HCT116 (cell line): ENCODE data around the gene IL37.

Source experiments
- CEBPB ChIP-seq: IDR thresholded peaks from 2 replicates; pipeline ENCODE4 v1.6.1; 2012; ENCODE audit warnings: low read depth
- CTCF ChIP-seq, 3 experiments: fragments of 200-600 bp in 1 of 3; sonication (generic) in 1 of 3; IDR thresholded peaks in 2 of 3; conservative IDR thresholded peaks in 1 of 3; 2 replicates each; pipeline ENCODE4 v1.5.1; 2012 to 2017; ENCODE audit warnings: low read depth in 2 of 3, low read length in 2 of 3, antibody characterized with exemption in 1 of 3, borderline replicate concordance in 1 of 3, control low read depth in 1 of 3, mild to moderate bottlenecking in 1 of 3, mixed read lengths in 1 of 3, mixed run types in 1 of 3, moderate library complexity in 1 of 3; ENCODE audit not compliant: insufficient read depth in 1 of 3
- EZH2 ChIP-seq: fragments of 200-600 bp; sonication (generic); IDR thresholded peaks from 2 replicates; pipeline ENCODE4 v1.6.1; 2017; ENCODE audit warnings: antibody characterized with exemption, mixed run types
- JUND ChIP-seq: IDR thresholded peaks from 2 replicates; pipeline ENCODE4 v1.6.1; 2012
- MAX ChIP-seq: IDR thresholded peaks from 2 replicates; pipeline ENCODE4 v1.6.1; 2012
- POLR2A ChIP-seq: IDR thresholded peaks from 2 replicates; pipeline ENCODE4 v1.7.0; 2011; ENCODE audit warnings: borderline replicate concordance; ENCODE audit not compliant: insufficient read depth, insufficient read length; ENCODE audit errors: extremely low read depth
- SRF ChIP-seq: IDR thresholded peaks from 2 replicates; pipeline ENCODE4 v1.6.1; 2012; ENCODE audit warnings: low read depth
- YY1 ChIP-seq: IDR thresholded peaks from 2 replicates; pipeline ENCODE4 v1.6.1; 2011; ENCODE audit warnings: low read length, low read depth, moderate library complexity, mild to moderate bottlenecking; ENCODE audit not compliant: insufficient replicate concordance; ENCODE audit errors: extremely low read depth
- ZBTB33 ChIP-seq: IDR thresholded peaks from 2 replicates; pipeline ENCODE4 v1.6.1; 2011; ENCODE audit warnings: mild to moderate bottlenecking, low read length, moderate library complexity; ENCODE audit not compliant: insufficient replicate concordance; ENCODE audit errors: extremely low read depth
- ZNF274 ChIP-seq: fragments of 200-500 bp; sonication (Bioruptor generic); IDR thresholded peaks from 2 replicates; pipeline ENCODE4 v1.6.1; 2014; ENCODE audit warnings: mild to moderate bottlenecking, low read depth, low read length, inconsistent platforms
- TF ChIP-seq, protein P1 (sequence below): IDR thresholded peaks from 2 replicates; pipeline ENCODE4 v1.6.1; 2012; ENCODE audit warnings: low read depth

GRCh38 chr2:112920923-112921532, 10.1 kb downstream of the IL37 start:
- no peak for TF ChIP-seq CEBPB
- no peak for TF ChIP-seq ZBTB33
- TF ChIP-seq ZNF274 = no peak
- TF ChIP-seq EZH2 = no peak
- no peak for TF ChIP-seq JUND
- TF ChIP-seq SRF = no peak
- 0 out of 6 replicates have a peak, but pooled peaks of 1 of the 3 experiments have one; percentile 3 for TF ChIP-seq CTCF (IDR thresholded peaks at IDR 0.05 in 2 of 3, conservative IDR thresholded peaks at IDR 0.05 in 1 of 3; ENCODE audit: borderline replicate concordance in 1 of 3, insufficient read depth in 1 of 3, low read depth in 2 of 3, low read length in 2 of 3)
- TF ChIP-seq, protein P1, sequence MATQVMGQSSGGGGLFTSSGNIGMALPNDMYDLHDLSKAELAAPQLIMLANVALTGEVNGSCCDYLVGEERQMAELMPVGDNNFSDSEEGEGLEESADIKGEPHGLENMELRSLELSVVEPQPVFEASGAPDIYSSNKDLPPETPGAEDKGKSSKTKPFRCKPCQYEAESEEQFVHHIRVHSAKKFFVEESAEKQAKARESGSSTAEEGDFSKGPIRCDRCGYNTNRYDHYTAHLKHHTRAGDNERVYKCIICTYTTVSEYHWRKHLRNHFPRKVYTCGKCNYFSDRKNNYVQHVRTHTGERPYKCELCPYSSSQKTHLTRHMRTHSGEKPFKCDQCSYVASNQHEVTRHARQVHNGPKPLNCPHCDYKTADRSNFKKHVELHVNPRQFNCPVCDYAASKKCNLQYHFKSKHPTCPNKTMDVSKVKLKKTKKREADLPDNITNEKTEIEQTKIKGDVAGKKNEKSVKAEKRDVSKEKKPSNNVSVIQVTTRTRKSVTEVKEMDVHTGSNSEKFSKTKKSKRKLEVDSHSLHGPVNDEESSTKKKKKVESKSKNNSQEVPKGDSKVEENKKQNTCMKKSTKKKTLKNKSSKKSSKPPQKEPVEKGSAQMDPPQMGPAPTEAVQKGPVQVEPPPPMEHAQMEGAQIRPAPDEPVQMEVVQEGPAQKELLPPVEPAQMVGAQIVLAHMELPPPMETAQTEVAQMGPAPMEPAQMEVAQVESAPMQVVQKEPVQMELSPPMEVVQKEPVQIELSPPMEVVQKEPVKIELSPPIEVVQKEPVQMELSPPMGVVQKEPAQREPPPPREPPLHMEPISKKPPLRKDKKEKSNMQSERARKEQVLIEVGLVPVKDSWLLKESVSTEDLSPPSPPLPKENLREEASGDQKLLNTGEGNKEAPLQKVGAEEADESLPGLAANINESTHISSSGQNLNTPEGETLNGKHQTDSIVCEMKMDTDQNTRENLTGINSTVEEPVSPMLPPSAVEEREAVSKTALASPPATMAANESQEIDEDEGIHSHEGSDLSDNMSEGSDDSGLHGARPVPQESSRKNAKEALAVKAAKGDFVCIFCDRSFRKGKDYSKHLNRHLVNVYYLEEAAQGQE = no peak
- TF ChIP-seq POLR2A = no peak
- TF ChIP-seq MAX = no peak; the same call in none of the 2 replicates
- TF ChIP-seq YY1 = no peak
